Endothelial cell of umbilical vein (primary cell): ENCODE measurements around the gene TMEM97.

Experiments used
- EZH2 ChIP-seq: IDR thresholded peaks from 2 replicates; pipeline ENCODE4 v1.6.1; 2012; ENCODE audit warnings: borderline replicate concordance, low read depth, mild to moderate bottlenecking, moderate library complexity, low read length, inconsistent platforms; ENCODE audit not compliant: severe bottlenecking
- JUN ChIP-seq: IDR thresholded peaks from 2 replicates; pipeline ENCODE4 v1.6.1; 2011; ENCODE audit warnings: borderline replicate concordance, low read depth; ENCODE audit not compliant: insufficient read length, insufficient read depth
- MYC ChIP-seq: IDR thresholded peaks from one replicate; pipeline ENCODE4 v1.6.1; 2011; ENCODE audit warnings: mild to moderate bottlenecking, low read depth, low read length
- POLR2A ChIP-seq: IDR thresholded peaks from 2 replicates; pipeline ENCODE4 v1.6.1; 2012; ENCODE audit warnings: low read depth, mild to moderate bottlenecking, control low read depth, low read length
- POLR2AphosphoS5 ChIP-seq: IDR thresholded peaks from 2 replicates; pipeline ENCODE4 v1.6.1; 2012; ENCODE audit warnings: low read depth, mild to moderate bottlenecking, control low read depth, low read length, moderate library complexity; ENCODE audit not compliant: insufficient read depth
- TF ChIP-seq, protein P1 (sequence below), 2 donors: IDR thresholded peaks; 1 replicate in 1 of 2; 2 replicates in 1 of 2; pipeline ENCODE4 v1.5.1; 2011; ENCODE audit warnings: low read length in 2 of 2, mild to moderate bottlenecking in 2 of 2, moderate library complexity in 2 of 2, control low read depth in 1 of 2, inconsistent platforms in 1 of 2, low read depth in 1 of 2; ENCODE audit not compliant: insufficient read depth in 1 of 2; ENCODE audit errors: extremely low read depth in 1 of 2
- TF ChIP-seq, protein P2 (sequence below): IDR thresholded peaks from 2 replicates; pipeline ENCODE4 v1.6.1; 2011; ENCODE audit not compliant: insufficient read depth, insufficient read length

DNA sequence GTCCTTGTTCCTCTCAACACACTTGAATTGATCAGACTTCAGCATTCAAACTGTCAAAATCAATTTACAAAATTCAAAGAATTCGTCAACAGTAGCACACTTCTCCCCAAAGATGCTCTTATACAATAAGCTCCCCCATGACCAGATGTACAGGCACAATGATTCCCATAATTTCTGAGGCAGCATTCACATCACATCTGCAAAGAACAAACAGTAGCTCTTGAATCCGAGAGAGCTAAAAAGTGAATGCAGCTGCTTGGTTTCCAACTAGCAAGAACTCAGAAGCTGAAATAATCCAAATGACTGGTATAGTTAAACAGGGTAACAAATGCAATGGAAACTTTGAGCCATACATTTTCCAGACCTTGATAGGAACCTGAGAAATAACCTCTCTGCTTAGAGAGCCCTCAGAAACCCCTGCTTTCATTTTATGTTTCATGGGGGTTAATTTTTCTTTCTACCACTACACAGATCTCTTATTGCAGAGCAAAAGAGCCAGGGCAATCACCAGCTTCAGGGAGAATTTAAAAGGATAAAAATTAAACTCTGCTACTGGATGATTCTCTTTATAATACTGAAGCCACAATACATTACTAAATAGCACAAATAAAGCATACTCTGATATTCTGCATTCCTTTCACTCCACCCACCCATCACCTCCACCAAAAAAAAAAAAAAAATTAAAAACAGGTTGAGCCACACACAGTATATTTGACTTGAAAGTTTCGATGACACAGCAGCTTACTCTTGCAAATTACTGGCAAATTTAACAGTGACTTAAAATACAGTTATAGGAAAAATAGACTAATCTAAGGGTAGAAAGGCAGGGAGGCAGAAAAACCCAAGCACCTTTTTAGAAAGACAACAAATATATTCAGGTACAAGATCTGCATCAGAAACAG is 23.1 kb upstream of the TMEM97 start:
- no peak for TF ChIP-seq EZH2
- TF ChIP-seq POLR2AphosphoS5 = no peak
- TF ChIP-seq, protein P1, sequence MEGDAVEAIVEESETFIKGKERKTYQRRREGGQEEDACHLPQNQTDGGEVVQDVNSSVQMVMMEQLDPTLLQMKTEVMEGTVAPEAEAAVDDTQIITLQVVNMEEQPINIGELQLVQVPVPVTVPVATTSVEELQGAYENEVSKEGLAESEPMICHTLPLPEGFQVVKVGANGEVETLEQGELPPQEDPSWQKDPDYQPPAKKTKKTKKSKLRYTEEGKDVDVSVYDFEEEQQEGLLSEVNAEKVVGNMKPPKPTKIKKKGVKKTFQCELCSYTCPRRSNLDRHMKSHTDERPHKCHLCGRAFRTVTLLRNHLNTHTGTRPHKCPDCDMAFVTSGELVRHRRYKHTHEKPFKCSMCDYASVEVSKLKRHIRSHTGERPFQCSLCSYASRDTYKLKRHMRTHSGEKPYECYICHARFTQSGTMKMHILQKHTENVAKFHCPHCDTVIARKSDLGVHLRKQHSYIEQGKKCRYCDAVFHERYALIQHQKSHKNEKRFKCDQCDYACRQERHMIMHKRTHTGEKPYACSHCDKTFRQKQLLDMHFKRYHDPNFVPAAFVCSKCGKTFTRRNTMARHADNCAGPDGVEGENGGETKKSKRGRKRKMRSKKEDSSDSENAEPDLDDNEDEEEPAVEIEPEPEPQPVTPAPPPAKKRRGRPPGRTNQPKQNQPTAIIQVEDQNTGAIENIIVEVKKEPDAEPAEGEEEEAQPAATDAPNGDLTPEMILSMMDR (IDR thresholded peaks at IDR 0.05; ENCODE audit: extremely low read depth in 1 of 2, insufficient read depth in 1 of 2, low read depth in 1 of 2, low read length in 2 of 2) = no peak
- no peak for TF ChIP-seq POLR2A
- TF ChIP-seq, protein P2, sequence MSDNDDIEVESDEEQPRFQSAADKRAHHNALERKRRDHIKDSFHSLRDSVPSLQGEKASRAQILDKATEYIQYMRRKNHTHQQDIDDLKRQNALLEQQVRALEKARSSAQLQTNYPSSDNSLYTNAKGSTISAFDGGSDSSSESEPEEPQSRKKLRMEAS = no peak
- TF ChIP-seq JUN = no peak
- TF ChIP-seq MYC = no peak
